Endothelial cell of umbilical vein (primary cell): ENCODE results near the gene DAD1. TPM values are rescaled to one million over a fixed set of nuclear protein-coding genes. Genes with fewer than 3 reads are reported as not detected.

Experiments
- BruUV-seq: library from RNA; stranded (reverse); fragments of 400-500 nt; replicated peaks from 2 replicates; lab custom pipeline; 2021; lab: Mats Ljungman, UMichigan
- CTCF ChIA-PET: fragments of 300-600, 350-600 bp; sonication (Branson Sonifier 250); formaldehyde crosslinking; loops from one replicate; lab custom pipeline; 2021; ENCODE audit warnings: antibody characterized with exemption, inconsistent platforms; lab: Charles Lee
- POLR2A ChIA-PET: fragments of 300-600, 350-600 bp; sonication (Branson Sonifier 250); formaldehyde crosslinking; loops from one replicate; lab custom pipeline; 2021; ENCODE audit warnings: antibody characterized with exemption, inconsistent platforms; lab: Charles Lee
- DNase-seq: peaks from one replicate; pipeline ENCODE4 v3.0.0-alpha.2; 2011; ENCODE audit warnings: low read depth, low spot score
- FAIRE-seq: peaks from 2 replicates; lab custom pipeline; 2011; peaks lifted over from hg19 to GRCh38; lab: Jason Lieb, UNC
- H2AFZ ChIP-seq: 2 replicates; pipeline ENCODE4 v1.6.0; 2012; ENCODE audit warnings: low read depth, low read length, control low read depth, inconsistent platforms
- H3K27ac ChIP-seq: 2 replicates; pipeline ENCODE4 v1.5.1; 2011; ENCODE audit warnings: low read depth, mild to moderate bottlenecking, control low read depth, low read length, moderate library complexity; ENCODE audit not compliant: insufficient read depth
- H3K27me3 ChIP-seq, 2 experiments: 2 replicates each; pipeline versions ENCODE4 v1.6.0 to v1.6.1; 2011; ENCODE audit warnings: low read length in 2 of 2, mixed read lengths in 1 of 2; ENCODE audit not compliant: control insufficient read depth in 2 of 2, insufficient read depth in 2 of 2
- H3K36me3 ChIP-seq, 2 experiments: 2 replicates in 1 of 2; 3 replicates in 1 of 2; pipeline ENCODE4 v1.5.1; 2011; ENCODE audit warnings: low read length in 2 of 2, mild to moderate bottlenecking in 1 of 2, moderate library complexity in 1 of 2; ENCODE audit not compliant: control insufficient read depth in 2 of 2, insufficient read depth in 2 of 2; ENCODE audit errors: extremely low read depth in 1 of 2
- H3K4me1 ChIP-seq: 3 replicates; pipeline ENCODE4 v1.5.1; 2011; ENCODE audit warnings: mild to moderate bottlenecking, low read length; ENCODE audit not compliant: control insufficient read depth, insufficient read depth; ENCODE audit errors: extremely low read depth
- H3K4me2 ChIP-seq: 2 replicates; pipeline ENCODE4 v1.6.1; 2011; ENCODE audit warnings: low read length, control low read depth, mixed read lengths; ENCODE audit not compliant: insufficient read depth
- H3K4me3 ChIP-seq, 3 experiments: fragments of 200-600 bp in 1 of 3; sonication (generic), shearing (Covaris generic) in 1 of 3; replicated peaks in 1 of 3; 2 replicates each; pipeline ENCODE4 v1.5.1; 2011 to 2016; ENCODE audit warnings: control low read depth in 3 of 3, low read length in 3 of 3, mild to moderate bottlenecking in 2 of 3, inconsistent platforms in 1 of 3, low read depth in 1 of 3, moderate library complexity in 1 of 3; ENCODE audit not compliant: insufficient read depth in 1 of 3
- H3K79me2 ChIP-seq: 2 replicates; pipeline ENCODE4 v1.6.0; 2012; ENCODE audit warnings: low read length, inconsistent platforms; ENCODE audit not compliant: control insufficient read depth, insufficient read depth
- H3K9ac ChIP-seq: replicated peaks from 2 replicates; pipeline ENCODE3; 2011; ENCODE audit warnings: low read length, control low read depth; ENCODE audit not compliant: insufficient read depth; ENCODE audit errors: extremely low read depth
- H3K9me1 ChIP-seq: replicated peaks from 3 replicates; pipeline ENCODE4 v1.6.0; 2011; ENCODE audit warnings: mild to moderate bottlenecking, low read length; ENCODE audit not compliant: control insufficient read depth, insufficient read depth; ENCODE audit errors: extremely low read depth
- H3K9me3 ChIP-seq: replicated peaks from 2 replicates; pipeline ENCODE4 v1.5.1; 2012; ENCODE audit warnings: low read length, inconsistent platforms; ENCODE audit not compliant: control insufficient read depth, insufficient read depth
- H4K20me1 ChIP-seq: replicated peaks from 2 replicates; pipeline ENCODE3; 2011; ENCODE audit warnings: mild to moderate bottlenecking, low read length; ENCODE audit not compliant: control insufficient read depth, insufficient read depth; ENCODE audit errors: extremely low read depth
- CTCF ChIP-seq, 2 donors: IDR thresholded peaks; 1 replicate in 1 of 2; 2 replicates in 1 of 2; pipeline ENCODE4 v1.5.1; 2011; ENCODE audit warnings: low read length in 2 of 2, mild to moderate bottlenecking in 2 of 2, moderate library complexity in 2 of 2, control low read depth in 1 of 2, inconsistent platforms in 1 of 2, low read depth in 1 of 2; ENCODE audit not compliant: insufficient read depth in 1 of 2; ENCODE audit errors: extremely low read depth in 1 of 2
- EZH2 ChIP-seq: IDR thresholded peaks from 2 replicates; pipeline ENCODE4 v1.6.1; 2012; ENCODE audit warnings: borderline replicate concordance, low read depth, mild to moderate bottlenecking, moderate library complexity, low read length, inconsistent platforms; ENCODE audit not compliant: severe bottlenecking
- FOS ChIP-seq: IDR thresholded peaks from 2 replicates; pipeline ENCODE4 v1.6.1; 2011; ENCODE audit warnings: mild to moderate bottlenecking, low read length, moderate library complexity, borderline replicate concordance; ENCODE audit not compliant: insufficient read depth
- GATA2 ChIP-seq: IDR thresholded peaks from 2 replicates; pipeline ENCODE4 v1.7.0; 2011; ENCODE audit warnings: low read depth, mild to moderate bottlenecking, moderate library complexity, mixed read lengths, low read length; ENCODE audit not compliant: insufficient read length, insufficient read depth
- JUN ChIP-seq: IDR thresholded peaks from 2 replicates; pipeline ENCODE4 v1.6.1; 2011; ENCODE audit warnings: borderline replicate concordance, low read depth; ENCODE audit not compliant: insufficient read length, insufficient read depth
- MYC ChIP-seq: IDR thresholded peaks from one replicate; pipeline ENCODE4 v1.6.1; 2011; ENCODE audit warnings: mild to moderate bottlenecking, low read depth, low read length
- POLR2A ChIP-seq: IDR thresholded peaks from 2 replicates; pipeline ENCODE4 v1.6.1; 2012; ENCODE audit warnings: low read depth, mild to moderate bottlenecking, control low read depth, low read length
- POLR2AphosphoS5 ChIP-seq: IDR thresholded peaks from 2 replicates; pipeline ENCODE4 v1.6.1; 2012; ENCODE audit warnings: low read depth, mild to moderate bottlenecking, control low read depth, low read length, moderate library complexity; ENCODE audit not compliant: insufficient read depth
- dilution Hi-C: fragments of 300-500 bp; cut with MboI; formaldehyde crosslinking; loops from one replicate; pipeline ENCODE4 v1.15.0; 2019; ENCODE audit warnings: low sequenced_read_pairs; ENCODE audit not compliant: extremely low pct_ligation_motif_present
- intact Hi-C: fragments of 100-400 bp; cut with micrococcal nuclease; formaldehyde crosslinking; loops from one replicate; pipeline ENCODE4 v1.10.0; 2022
- polyA plus RNA-seq, 4 experiments: library from polyadenylated mRNA; depleted of rRNA in 3 of 4; stranded (reverse) in 3 of 4; unstranded in 1 of 4; fragments of >200 nt; gene quantifications; 2 replicates each; pipeline versions ENCODE4 v1.2.1 to v1.2.3, GENCODE V29; 2011 to 2012; ENCODE audit warnings: missing spikeins in 1 of 4
- total RNA-seq: library from RNA; stranded (reverse); gene quantifications from 2 replicates; pipeline ENCODE4 v1.2.3, GENCODE V29; 2021
- TF ChIP-seq, protein P1 (sequence below): IDR thresholded peaks from 2 replicates; pipeline ENCODE4 v1.6.1; 2011; ENCODE audit not compliant: insufficient read depth, insufficient read length

The DAD1 gene
- total and polyA plus RNA-seq, 2 donors (not counting 3 experiments of a cell fraction or from before 2014, with no cell fraction given), result 299 to 1,227 TPM

DNA sequence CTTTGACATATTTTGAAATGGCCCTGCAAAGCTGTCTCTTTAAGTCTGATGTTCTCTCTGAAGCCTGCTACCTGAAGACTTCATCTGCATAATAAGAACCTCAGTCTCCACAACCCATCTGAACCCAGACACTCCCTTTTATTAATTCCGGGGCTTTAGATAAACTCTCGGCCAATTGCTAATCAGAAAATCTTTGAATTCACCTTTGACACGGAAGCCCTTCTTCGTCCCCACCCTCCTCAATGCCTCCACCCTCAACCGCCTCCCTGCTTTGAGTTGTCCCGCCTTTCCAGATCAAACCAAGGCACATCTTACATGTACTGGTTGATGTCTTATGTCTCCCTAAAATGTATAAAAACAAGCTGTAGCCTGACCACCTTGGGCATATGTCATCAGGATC is 37.6 kb upstream of the DAD1 start:
- H3K4me2 ChIP-seq, result no peak overlapping the region
- DNase-seq, result no peak
- no peaks in the 10 kb centered on the region for H4K20me1 ChIP-seq
- H3K27ac ChIP-seq, result no peak overlapping the region
- no peaks in the 10 kb centered on the region for H3K36me3 ChIP-seq
- no TSS peak for BruUV-seq
- ChIA-PET POLR2A (no interaction called here), CTCF (no interaction called here)
- H3K9me1 ChIP-seq, result no peaks in the 10 kb centered on the region
- TF ChIP-seq POLR2A, result no peak
- TF ChIP-seq MYC, result no peak
- TF ChIP-seq JUN, result no peak
- TF ChIP-seq FOS, result no peak
- TF ChIP-seq POLR2AphosphoS5, result no peak
- no peak for TF ChIP-seq CTCF (IDR thresholded peaks at IDR 0.05; ENCODE audit: extremely low read depth in 1 of 2, insufficient read depth in 1 of 2, low read depth in 1 of 2, low read length in 2 of 2)
- no peak for TF ChIP-seq EZH2
- TF ChIP-seq, protein P1, sequence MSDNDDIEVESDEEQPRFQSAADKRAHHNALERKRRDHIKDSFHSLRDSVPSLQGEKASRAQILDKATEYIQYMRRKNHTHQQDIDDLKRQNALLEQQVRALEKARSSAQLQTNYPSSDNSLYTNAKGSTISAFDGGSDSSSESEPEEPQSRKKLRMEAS, result no peak
- TF ChIP-seq GATA2, result no peak
- H3K9ac ChIP-seq, result no peak overlapping the region
- dilution Hi-C loops, result no loop called here
- H3K9me3 ChIP-seq, result no peaks in the 10 kb centered on the region
- intact Hi-C loops, result no loop called here
- no peak overlapping the region for H2AFZ ChIP-seq
- no peaks in the 10 kb centered on the region for H3K79me2 ChIP-seq
- H3K27me3 ChIP-seq, result no peaks in the 10 kb centered on the region
- peaks cover 7% of the 10 kb centered on the region for H3K4me1 ChIP-seq
- FAIRE-seq, result no peak
- H3K4me3 ChIP-seq, result no peak overlapping the region
